Measurements from ENCODE around the gene PARP3.
A peak's percentile ranks its signal among the peaks of the same experiment; 100 is the strongest.
"Not testable (repeated sequence)": the region's sequence is repeated elsewhere in the genome, so short reads cannot be mapped to it uniquely, and the experiment has no call there.

Gene PARP3

GRCh38 chr3:51984269-51984647 is 42.1 kb downstream of the PARP3 start:
- no peak for TF ChIP-seq CTCF (IDR thresholded peaks at IDR 0.05; ENCODE audit: low read depth, low read length)
- TF ChIP-seq, protein P1, sequence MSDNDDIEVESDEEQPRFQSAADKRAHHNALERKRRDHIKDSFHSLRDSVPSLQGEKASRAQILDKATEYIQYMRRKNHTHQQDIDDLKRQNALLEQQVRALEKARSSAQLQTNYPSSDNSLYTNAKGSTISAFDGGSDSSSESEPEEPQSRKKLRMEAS (IDR thresholded peaks at IDR 0.05; ENCODE audit: low read depth, low read length) = no peak
- DNase-seq (ENCODE audit: low read depth) = no peak
- peak overlapping the region; percentile 80 for H3K4me3 ChIP-seq (ENCODE audit: low read depth, low read length)

DNA sequence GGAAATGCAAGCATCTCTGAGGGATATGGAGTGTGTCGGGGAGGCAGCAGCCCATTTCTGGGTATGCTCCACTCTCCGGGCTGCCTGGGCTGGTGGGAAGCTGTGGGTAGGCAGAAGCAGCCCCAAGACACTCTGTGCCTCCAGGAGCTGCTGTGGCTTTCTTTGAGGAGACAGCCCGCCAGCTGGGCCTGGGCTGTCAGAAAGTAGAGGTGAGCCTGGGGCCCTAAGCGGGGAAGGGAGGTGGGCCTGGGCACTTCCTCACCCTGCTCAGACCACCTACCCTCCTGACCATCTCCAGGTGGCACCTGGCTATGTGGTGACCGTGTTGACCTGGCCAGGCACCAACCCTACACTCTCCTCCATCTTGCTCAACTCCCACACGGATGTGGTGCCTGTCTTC is 42.9 kb downstream of the PARP3 start:
- no peak for DNase-seq (ENCODE audit: low read depth)
- TF ChIP-seq POLR2A (IDR thresholded peaks at IDR 0.05; ENCODE audit: extremely low read depth, insufficient read length) (no peak), CTCF (IDR thresholded peaks at IDR 0.05; ENCODE audit: low read depth, low read length) (no peak)
- TF ChIP-seq, protein P1 (IDR thresholded peaks at IDR 0.05; ENCODE audit: low read depth, low read length) = no peak
- no peak overlapping the region for H3K4me3 ChIP-seq (ENCODE audit: low read depth, low read length)

DNA sequence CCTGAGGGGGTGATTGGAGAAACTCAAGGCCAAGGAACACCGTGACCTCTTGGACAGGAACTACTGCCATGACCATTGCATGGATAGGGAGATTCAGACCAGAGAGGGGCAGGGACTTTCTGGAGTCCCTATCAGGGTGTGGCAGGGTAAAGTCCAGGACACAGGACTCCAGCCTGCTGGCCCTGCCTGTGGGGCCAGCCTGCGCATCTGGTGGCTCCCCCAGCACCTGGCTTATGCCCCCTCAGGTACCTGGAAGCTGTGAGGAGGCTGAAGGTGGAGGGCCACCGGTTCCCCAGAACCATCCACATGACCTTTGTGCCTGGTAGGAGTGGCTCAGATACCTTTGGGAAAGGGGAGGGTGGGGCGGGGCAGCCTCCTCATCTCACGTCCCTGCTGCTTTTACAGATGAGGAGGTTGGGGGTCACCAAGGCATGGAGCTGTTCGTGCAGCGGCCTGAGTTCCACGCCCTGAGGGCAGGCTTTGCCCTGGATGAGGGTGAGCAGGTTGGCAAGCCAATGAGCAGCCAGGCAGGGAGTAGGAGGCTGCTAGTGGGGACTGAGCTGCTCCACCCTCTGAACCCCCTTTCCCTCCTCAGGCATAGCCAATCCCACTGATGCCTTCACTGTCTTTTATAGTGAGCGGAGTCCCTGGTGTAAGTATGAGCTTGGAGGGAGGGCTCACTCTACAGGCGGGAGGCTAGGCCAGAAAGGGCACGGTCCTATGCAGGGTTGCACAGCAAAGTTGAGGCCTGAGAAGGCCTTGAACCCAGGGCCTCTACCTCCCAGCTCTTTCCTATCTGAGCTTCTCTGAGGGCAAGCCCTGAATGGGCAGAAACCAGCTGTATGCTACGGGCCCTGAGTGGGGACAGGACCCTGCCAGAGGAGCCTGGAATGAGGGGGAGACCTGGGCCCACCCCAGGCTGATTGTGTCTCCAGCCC is 44.1 kb downstream of the PARP3 start:
- DNase-seq (ENCODE audit: low read depth) = no peak
- TF ChIP-seq, protein P1 (IDR thresholded peaks at IDR 0.05; ENCODE audit: low read depth, low read length) = no peak
- no peak for TF ChIP-seq POLR2A (IDR thresholded peaks at IDR 0.05; ENCODE audit: extremely low read depth, insufficient read length)
- TF ChIP-seq CTCF (IDR thresholded peaks at IDR 0.05; ENCODE audit: low read depth, low read length) = no peak
- TF ChIP-seq MYC (IDR thresholded peaks at IDR 0.05; ENCODE audit: low read depth, low read length) = no peak
- no peak overlapping the region for H3K4me3 ChIP-seq (ENCODE audit: low read depth, low read length)

GRCh38 chr3:51987568-51987967 is 45.4 kb downstream of the PARP3 start:
- DNase-seq (ENCODE audit: low read depth) = no peak
- H3K4me3 ChIP-seq (ENCODE audit: low read depth, low read length) = no peak overlapping the region
- TF ChIP-seq CTCF (IDR thresholded peaks at IDR 0.05; ENCODE audit: low read depth, low read length) = no peak
- no peak for TF ChIP-seq MYC (IDR thresholded peaks at IDR 0.05; ENCODE audit: low read depth, low read length)
- TF ChIP-seq, protein P1 (IDR thresholded peaks at IDR 0.05; ENCODE audit: low read depth, low read length) = no peak

DNA sequence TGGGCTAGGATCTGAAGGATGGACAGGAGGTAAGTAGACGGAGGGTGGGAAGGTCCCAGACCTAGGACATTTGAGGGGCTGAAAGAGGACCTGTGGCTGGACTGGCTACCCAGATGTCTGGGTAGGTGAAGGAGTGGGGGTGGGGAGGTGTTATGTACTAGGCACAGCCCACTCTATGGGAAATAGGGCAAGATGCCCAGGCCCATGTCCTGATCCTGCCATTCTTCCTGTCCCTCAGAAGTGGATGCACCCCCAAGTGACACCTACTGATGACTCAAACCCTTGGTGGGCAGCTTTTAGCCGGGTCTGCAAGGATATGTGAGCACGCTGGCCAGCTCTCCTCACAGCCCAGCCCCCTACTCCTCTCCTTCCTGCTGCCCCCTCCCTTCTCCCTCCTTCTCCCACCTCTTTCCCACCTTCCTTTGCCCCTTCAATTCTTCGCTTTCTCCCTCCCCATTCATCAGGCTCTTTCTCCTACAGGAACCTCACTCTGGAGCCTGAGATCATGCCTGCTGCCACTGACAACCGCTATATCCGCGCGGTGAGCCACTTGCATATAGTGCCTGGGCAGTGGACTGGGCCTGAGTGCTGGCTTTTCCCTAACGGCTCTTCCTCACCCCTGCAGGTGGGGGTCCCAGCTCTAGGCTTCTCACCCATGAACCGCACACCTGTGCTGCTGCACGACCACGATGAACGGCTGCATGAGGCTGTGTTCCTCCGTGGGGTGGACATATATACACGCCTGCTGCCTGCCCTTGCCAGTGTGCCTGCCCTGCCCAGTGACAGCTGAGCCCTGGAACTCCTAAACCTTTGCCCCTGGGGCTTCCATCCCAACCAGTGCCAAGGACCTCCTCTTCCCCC is 46.4 kb downstream of the PARP3 start:
- TF ChIP-seq CTCF (IDR thresholded peaks at IDR 0.05; ENCODE audit: low read depth, low read length) = no peak
- TF ChIP-seq POLR2A (IDR thresholded peaks at IDR 0.05; ENCODE audit: extremely low read depth, insufficient read length) = no peak
- TF ChIP-seq, protein P1 (IDR thresholded peaks at IDR 0.05; ENCODE audit: low read depth, low read length) = no peak
- no peak for TF ChIP-seq MYC (IDR thresholded peaks at IDR 0.05; ENCODE audit: low read depth, low read length)
- DNase-seq (ENCODE audit: low read depth) = no peak
- H3K4me3 ChIP-seq (ENCODE audit: low read depth, low read length) = no peak overlapping the region

DNA sequence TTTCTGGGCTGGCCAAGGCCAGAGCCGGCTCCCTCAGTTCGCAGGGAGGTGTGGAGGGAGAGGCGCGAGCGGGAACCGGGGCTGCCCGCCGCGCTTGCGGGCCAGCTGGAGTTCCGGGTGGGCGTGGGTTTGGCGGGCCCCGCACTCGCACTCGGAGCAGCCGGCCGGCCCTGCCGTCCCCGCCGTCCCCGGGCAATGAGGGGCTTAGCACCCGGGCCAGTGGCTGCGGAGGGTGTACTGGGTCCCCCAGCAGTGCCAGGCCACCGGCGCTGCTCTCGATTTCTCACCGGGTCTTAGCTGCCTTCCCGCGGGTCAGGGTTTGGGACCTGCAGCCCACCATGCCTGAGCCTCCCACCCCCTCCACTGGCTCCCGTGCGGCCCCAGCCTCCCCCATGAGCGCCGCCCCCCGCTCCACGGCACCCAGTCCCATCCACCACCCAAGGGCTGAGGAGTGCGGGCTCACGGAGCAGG is 48.4 kb downstream of the PARP3 start:
- not testable (repeated sequence) for DNase-seq (ENCODE audit: low read depth); H3K4me3 ChIP-seq (ENCODE audit: low read depth, low read length)

All from NB4 (cell line).